HepG2 (cell line): ENCODE measurements around the gene THSD1. TPM values are rescaled to one million over a fixed set of nuclear protein-coding genes. Genes with fewer than 3 reads are reported as not detected.

Source experiments
- NPAS2 ChIP-seq: sonication (generic); formaldehyde crosslinking; IDR thresholded peaks from 2 replicates; pipeline ENCODE4 v1.8.0; 2022; ENCODE audit warnings: mild to moderate bottlenecking, missing genetic modification reagents, borderline replicate concordance
- SRSF4 ChIP-seq: fragments of 200-400 bp; formaldehyde crosslinking; IDR thresholded peaks from one replicate; pipeline ENCODE4 v1.6.1; 2018; ENCODE audit warnings: mild to moderate bottlenecking, low read depth, low read length, moderate library complexity; ENCODE audit not compliant: poor library complexity, severe bottlenecking
- polyA plus RNA-seq, 8 experiments: library from polyadenylated mRNA; depleted of rRNA in 3 of 8; stranded (reverse) in 7 of 8; unstranded in 1 of 8; fragments of >200 nt; fragmentation: Illumina TruSeq in 4 of 8; extraction: Trizol in 4 of 8; gene quantifications; 2 replicates each; pipeline versions ENCODE4 v1.2.1 to v1.2.3, GENCODE V29; 2011 to 2016; ENCODE audit warnings: low read depth in 4 of 8, missing spikeins in 1 of 8, mixed read lengths in 1 of 8; ENCODE audit not compliant: insufficient read depth in 1 of 8
- total RNA-seq, 5 experiments: library from RNA; depleted of rRNA; stranded (reverse); fragments of >200 nt; fragmentation: Illumina TruSeq; extraction: Trizol; gene quantifications; 2 replicates each; pipeline ENCODE4 v1.2.3, GENCODE V29; 2016; ENCODE audit warnings: low read depth in 1 of 5
- TF ChIP-seq, protein P1 (sequence below): sonication (generic); formaldehyde crosslinking; IDR thresholded peaks from one replicate; pipeline ENCODE4 v1.5.1; 2020; ENCODE audit warnings: mild to moderate bottlenecking, missing genetic modification reagents; ENCODE audit errors: not compliant biosample characterization
- TF ChIP-seq, protein P2 (sequence below): sonication (generic); formaldehyde crosslinking; IDR thresholded peaks from 2 replicates; pipeline ENCODE4 v1.5.0; 2020; ENCODE audit warnings: mild to moderate bottlenecking, missing genetic modification reagents, borderline replicate concordance
- TF ChIP-seq, protein P3 (sequence below): sonication (generic); formaldehyde crosslinking; IDR thresholded peaks from 2 replicates; pipeline ENCODE4; 2020; ENCODE audit warnings: missing genetic modification reagents, mild to moderate bottlenecking, borderline replicate concordance

THSD1 gene
- total and polyA plus RNA-seq, 2 of the 13 experiments (the other 11 are each of a cell fraction or from before 2014, with no cell fraction given), result 0.11 to 0.15 TPM

DNA sequence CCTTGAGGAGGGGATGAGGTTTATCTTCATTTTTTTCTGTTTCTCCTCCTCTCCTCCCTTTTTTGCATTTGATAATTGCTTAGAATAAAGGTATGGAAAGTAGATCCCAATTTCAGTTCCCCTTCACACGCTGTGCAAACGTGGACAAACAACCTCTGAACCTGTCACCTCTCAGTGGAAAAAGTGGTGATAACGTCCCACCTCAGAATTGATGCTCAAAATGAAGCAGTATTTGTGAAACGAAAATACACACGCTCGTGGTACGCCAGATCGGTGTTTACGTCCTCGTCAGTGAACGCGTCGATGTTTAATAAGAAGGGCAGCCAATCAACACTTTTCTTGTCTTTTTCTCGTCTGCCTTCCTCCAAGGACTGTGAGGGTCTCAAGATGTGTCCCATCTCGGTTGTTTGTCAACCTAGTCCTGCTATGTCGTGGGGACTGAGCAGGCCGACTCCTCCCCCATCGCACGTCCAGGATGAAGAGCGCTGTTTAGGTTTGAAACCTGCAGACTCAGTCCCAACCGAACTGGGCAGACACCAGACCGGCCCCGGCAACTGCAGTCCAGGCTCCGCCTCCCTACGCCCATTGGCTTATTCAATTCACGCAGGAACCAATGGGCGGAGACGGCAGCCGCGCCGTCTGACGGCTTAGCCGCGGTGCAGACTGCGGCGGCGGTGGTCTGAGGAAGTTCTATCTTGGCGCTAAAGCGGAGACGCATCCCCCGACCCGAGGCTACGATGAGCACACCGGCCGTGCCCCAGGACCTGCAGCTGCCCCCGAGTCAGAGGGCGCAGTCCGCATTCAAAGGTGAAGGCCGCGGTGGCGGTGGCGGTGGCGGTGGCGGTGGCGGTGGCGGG is 49.1 kb upstream of the THSD1 start, which contains the start of gene CKAP2 (continued):
- no peak for TF ChIP-seq NPAS2 (CRISPR knock-in tag)
- TF ChIP-seq, protein P1, sequence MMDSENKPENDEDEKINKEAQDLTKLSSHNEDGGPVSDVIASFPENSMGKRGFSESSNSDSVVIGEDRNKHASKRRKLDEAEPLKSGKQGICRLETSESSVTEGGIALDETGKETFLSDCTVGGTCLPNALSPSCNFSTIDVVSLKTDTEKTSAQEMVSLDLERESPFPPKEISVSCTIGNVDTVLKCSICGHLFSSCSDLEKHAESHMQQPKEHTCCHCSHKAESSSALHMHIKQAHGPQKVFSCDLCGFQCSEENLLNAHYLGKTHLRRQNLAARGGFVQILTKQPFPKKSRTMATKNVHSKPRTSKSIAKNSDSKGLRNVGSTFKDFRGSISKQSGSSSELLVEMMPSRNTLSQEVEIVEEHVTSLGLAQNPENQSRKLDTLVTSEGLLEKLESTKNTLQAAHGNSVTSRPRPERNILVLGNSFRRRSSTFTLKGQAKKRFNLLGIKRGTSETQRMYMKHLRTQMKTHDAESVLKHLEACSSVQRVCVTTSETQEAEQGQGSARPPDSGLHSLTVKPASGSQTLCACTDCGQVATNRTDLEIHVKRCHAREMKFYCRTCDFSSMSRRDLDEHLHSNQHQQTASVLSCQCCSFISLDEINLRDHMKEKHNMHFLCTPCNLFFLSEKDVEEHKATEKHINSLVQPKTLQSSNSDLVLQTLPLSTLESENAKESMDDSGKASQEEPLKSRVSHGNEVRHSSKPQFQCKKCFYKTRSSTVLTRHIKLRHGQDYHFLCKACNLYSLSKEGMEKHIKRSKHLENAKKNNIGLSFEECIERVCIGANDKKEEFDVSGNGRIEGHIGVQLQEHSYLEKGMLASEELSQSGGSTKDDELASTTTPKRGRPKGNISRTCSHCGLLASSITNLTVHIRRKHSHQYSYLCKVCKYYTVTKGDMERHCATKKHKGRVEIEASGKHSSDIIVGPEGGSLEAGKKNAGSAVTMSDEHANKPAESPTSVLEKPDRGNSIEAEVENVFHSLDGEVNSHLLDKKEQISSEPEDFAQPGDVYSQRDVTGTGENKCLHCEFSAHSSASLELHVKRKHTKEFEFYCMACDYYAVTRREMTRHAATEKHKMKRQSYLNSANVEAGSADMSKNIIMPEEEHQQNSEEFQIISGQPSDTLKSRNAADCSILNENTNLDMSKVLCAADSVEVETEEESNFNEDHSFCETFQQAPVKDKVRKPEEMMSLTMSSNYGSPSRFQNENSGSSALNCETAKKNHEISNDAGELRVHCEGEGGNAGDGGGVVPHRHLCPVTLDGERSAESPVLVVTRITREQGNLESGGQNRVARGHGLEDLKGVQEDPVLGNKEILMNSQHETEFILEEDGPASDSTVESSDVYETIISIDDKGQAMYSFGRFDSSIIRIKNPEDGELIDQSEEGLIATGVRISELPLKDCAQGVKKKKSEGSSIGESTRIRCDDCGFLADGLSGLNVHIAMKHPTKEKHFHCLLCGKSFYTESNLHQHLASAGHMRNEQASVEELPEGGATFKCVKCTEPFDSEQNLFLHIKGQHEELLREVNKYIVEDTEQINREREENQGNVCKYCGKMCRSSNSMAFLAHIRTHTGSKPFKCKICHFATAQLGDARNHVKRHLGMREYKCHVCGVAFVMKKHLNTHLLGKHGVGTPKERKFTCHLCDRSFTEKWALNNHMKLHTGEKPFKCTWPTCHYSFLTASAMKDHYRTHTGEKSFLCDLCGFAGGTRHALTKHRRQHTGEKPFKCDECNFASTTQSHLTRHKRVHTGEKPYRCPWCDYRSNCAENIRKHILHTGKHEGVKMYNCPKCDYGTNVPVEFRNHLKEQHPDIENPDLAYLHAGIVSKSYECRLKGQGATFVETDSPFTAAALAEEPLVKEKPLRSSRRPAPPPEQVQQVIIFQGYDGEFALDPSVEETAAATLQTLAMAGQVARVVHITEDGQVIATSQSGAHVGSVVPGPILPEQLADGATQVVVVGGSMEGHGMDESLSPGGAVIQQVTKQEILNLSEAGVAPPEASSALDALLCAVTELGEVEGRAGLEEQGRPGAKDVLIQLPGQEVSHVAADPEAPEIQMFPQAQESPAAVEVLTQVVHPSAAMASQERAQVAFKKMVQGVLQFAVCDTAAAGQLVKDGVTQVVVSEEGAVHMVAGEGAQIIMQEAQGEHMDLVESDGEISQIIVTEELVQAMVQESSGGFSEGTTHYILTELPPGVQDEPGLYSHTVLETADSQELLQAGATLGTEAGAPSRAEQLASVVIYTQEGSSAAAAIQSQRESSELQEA (CRISPR knock-in tag), result no peak
- TF ChIP-seq, protein P2, sequence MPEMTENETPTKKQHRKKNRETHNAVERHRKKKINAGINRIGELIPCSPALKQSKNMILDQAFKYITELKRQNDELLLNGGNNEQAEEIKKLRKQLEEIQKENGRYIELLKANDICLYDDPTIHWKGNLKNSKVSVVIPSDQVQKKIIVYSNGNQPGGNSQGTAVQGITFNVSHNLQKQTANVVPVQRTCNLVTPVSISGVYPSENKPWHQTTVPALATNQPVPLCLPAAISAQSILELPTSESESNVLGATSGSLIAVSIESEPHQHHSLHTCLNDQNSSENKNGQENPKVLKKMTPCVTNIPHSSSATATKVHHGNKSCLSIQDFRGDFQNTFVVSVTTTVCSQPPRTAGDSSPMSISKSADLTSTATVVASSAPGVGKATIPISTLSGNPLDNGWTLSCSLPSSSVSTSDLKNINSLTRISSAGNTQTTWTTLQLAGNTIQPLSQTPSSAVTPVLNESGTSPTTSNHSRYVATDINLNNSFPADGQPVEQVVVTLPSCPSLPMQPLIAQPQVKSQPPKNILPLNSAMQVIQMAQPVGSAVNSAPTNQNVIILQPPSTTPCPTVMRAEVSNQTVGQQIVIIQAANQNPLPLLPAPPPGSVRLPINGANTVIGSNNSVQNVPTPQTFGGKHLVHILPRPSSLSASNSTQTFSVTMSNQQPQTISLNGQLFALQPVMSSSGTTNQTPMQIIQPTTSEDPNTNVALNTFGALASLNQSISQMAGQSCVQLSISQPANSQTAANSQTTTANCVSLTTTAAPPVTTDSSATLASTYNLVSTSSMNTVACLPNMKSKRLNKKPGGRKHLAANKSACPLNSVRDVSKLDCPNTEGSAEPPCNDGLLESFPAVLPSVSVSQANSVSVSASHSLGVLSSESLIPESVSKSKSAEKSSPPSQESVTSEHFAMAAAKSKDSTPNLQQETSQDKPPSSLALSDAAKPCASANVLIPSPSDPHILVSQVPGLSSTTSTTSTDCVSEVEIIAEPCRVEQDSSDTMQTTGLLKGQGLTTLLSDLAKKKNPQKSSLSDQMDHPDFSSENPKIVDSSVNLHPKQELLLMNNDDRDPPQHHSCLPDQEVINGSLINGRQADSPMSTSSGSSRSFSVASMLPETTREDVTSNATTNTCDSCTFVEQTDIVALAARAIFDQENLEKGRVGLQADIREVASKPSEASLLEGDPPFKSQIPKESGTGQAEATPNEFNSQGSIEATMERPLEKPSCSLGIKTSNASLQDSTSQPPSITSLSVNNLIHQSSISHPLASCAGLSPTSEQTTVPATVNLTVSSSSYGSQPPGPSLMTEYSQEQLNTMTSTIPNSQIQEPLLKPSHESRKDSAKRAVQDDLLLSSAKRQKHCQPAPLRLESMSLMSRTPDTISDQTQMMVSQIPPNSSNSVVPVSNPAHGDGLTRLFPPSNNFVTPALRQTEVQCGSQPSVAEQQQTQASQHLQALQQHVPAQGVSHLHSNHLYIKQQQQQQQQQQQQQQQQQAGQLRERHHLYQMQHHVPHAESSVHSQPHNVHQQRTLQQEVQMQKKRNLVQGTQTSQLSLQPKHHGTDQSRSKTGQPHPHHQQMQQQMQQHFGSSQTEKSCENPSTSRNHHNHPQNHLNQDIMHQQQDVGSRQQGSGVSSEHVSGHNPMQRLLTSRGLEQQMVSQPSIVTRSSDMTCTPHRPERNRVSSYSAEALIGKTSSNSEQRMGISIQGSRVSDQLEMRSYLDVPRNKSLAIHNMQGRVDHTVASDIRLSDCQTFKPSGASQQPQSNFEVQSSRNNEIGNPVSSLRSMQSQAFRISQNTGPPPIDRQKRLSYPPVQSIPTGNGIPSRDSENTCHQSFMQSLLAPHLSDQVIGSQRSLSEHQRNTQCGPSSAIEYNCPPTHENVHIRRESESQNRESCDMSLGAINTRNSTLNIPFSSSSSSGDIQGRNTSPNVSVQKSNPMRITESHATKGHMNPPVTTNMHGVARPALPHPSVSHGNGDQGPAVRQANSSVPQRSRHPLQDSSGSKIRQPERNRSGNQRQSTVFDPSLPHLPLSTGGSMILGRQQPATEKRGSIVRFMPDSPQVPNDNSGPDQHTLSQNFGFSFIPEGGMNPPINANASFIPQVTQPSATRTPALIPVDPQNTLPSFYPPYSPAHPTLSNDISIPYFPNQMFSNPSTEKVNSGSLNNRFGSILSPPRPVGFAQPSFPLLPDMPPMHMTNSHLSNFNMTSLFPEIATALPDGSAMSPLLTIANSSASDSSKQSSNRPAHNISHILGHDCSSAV, result no peak
- no peak for TF ChIP-seq SRSF4
- TF ChIP-seq, protein P3, sequence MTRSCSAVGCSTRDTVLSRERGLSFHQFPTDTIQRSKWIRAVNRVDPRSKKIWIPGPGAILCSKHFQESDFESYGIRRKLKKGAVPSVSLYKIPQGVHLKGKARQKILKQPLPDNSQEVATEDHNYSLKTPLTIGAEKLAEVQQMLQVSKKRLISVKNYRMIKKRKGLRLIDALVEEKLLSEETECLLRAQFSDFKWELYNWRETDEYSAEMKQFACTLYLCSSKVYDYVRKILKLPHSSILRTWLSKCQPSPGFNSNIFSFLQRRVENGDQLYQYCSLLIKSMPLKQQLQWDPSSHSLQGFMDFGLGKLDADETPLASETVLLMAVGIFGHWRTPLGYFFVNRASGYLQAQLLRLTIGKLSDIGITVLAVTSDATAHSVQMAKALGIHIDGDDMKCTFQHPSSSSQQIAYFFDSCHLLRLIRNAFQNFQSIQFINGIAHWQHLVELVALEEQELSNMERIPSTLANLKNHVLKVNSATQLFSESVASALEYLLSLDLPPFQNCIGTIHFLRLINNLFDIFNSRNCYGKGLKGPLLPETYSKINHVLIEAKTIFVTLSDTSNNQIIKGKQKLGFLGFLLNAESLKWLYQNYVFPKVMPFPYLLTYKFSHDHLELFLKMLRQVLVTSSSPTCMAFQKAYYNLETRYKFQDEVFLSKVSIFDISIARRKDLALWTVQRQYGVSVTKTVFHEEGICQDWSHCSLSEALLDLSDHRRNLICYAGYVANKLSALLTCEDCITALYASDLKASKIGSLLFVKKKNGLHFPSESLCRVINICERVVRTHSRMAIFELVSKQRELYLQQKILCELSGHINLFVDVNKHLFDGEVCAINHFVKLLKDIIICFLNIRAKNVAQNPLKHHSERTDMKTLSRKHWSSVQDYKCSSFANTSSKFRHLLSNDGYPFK (CRISPR knock-in tag), result no peak
